T-helper 1 cell (primary cell): ENCODE results near the gene NME9.

Experiments used
- DNase-seq, 5 donors: peaks; one replicate each; pipeline ENCODE4 v3.0.0-alpha.2; 2012 to 2020

NME9 gene

DNA sequence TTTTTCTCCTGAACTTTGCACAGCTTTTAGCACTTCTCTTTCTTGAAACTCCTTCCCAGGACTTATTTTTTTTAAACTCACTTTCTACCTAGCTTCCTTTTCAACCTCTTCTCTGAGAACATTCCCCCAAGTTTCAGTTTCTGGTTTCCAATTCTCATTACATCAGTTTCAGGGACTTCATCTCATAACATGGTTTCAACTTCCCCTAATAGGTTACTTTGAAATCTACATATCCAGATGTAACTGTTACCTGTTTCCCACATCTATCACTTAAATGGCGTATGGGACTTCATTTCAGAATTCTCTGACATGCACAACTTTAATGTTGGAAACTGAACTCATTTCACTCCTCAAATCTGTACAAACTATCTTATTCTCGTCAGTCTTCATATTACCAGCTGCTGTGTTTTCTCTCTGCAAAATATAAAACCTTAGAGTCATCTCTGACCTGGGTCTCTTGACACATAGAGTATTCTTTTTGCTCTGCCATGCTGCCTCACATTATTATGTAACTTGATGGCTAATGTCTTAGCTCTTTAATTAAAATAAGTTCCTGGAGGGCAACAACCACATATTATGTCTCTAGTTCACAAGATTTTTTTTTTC lies 58.4 kb downstream of the NME9 start:
- DNase-seq, result no peak

- no peak for DNase-seq
These were observed 59.4 kb downstream of the NME9 start for GRCh38 chr3:138270245-138270644.

- no peak for DNase-seq
These were observed 62.6 kb downstream of the NME9 start for GRCh38 chr3:138267083-138267482.

- no peak for DNase-seq
These were observed 63.9 kb downstream of the NME9 start for GRCh38 chr3:138265745-138266144.

GRCh38 chr3:138263104-138263503 lies 66.5 kb downstream of the NME9 start:
- DNase-seq, result no peak

DNA sequence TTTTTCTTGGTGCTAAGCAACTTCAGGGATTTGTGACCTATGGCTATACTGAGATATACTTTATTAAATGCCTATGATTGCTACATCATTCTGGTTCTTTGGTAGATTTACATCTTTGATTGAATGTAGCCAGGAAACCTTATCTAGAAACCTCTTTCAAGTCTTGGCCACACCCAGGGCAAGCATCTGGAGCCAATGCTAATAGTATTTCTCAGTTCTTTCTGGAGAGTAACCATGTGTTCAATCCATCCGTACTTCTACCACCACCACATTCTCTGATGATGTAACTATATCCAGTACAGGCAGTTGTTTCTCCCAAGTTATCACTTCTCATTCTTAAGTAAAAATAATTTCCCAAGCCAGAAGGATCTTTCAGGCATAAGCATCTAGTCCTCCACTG lies 69.0 kb downstream of the NME9 start:
- no peak for DNase-seq

DNA sequence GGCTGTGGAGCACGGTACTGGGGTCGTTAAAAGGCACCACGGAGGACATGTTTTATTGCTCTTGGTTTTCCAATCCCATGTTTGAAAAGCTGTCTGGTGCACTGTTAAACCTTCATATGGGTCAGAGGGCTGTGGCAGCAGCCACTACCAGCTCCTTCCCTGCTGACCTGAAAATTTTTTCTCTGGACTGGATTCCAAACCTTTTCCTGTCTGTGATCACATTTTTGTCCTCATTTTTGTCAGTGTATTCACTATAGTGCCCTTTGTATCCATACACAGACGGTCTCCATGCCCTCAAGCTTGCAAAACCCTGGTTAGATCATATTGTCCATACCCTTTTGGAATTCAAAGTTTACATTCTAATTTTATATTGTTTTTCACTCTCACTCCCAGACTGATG lies 70.5 kb downstream of the NME9 start:
- DNase-seq, result no peak

DNA sequence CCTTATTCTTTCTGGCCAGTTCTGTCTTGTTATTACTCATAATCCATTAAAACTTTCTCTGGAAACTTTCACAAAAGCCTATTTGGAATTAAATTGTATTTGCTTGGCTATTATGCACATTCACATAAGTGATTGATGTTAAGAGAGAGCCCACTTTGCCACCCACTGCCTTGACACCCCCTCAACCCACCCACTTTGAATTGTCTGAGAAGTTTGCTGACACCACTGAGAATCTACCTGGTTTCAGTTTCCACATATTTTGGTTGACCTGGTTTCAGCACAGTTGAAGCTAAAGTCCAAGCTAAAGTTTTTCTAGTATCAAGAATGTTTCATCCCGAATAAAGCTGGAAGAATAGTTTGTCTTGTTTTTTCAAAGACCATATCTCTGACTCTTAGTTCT lies 71.7 kb downstream of the NME9 start:
- no peak for DNase-seq

DNA sequence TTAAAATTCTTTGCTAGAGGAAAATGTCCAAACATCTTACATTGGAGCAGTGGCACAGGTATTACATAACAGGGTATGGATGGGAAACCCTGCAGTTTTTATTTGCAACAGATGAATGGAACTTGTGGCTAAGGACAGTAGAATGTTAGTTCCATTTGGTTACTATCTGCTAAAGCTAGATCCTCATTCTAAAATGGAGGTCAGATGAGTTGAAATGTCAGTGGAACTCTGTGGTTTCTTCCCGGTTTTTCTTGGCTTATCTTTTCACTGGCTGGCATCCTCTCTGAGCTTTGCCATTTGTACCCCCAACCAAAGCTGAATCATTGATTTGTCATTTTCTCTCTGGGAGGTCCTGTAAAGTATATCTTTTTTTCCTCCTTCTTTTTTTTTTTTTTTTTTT lies 73.6 kb downstream of the NME9 start:
- no peak for DNase-seq

DNA sequence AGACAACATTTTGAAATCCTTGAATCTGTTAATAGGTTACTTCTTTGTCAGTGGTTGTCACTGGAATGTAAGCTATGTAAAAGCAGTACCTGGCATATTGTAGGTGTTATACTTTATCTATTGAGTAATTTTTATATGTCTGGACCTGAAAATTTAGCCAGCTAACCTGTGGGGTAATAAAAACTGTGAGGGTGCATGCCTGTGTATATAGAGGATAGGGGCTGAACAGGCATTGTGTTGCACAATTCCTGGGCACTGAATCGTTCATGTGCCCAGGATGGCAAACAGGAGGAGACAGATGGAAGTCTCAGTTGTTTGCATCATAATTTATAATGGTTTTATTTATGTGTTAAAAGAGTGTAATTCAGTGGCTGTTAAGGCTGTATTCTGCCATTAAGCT lies 75.4 kb downstream of the NME9 start:
- DNase-seq, result no peak

GRCh38 chr3:138253609-138254008 lies 76.0 kb downstream of the NME9 start:
- no peak for DNase-seq
